Body of pancreas (tissue), 4 donors: ENCODE data around the gene RPS8. TPM values are rescaled to one million over a fixed set of nuclear protein-coding genes. Genes with fewer than 3 reads are reported as not detected.
A peak's percentile ranks its signal among the peaks of the same experiment; 100 is the strongest.

Experiments
- ATAC-seq: fragments of 150-250 bp; one replicate; pipeline ENCODE4 v1.9.1; 2016
- DNase-seq, 4 donors: peaks; one replicate each; pipeline ENCODE4 v3.0.0-alpha.2; 2019
- H3K27ac ChIP-seq, 4 donors: fragments of 200-600 bp; sonication (generic); 1 replicate in 3 of 4; 2 replicates in 1 of 4; pipeline versions ENCODE4 v1.5.1 to v1.6.1; 2016 to 2019; ENCODE audit warnings: mild to moderate bottlenecking in 1 of 4, mixed read lengths in 1 of 4, moderate library complexity in 1 of 4
- H3K27me3 ChIP-seq, 2 donors: fragments of 200-600 bp; sonication (generic); one replicate each; pipeline ENCODE4 v1.6.0; 2016; ENCODE audit warnings: mild to moderate bottlenecking in 1 of 2
- H3K36me3 ChIP-seq, 2 donors: fragments of 200-600 bp; sonication (generic); replicated peaks in 1 of 2; 2 replicates each; pipeline ENCODE4 v1.5.1; 2016; ENCODE audit warnings: low read depth in 2 of 2; ENCODE audit not compliant: insufficient read depth in 1 of 2
- H3K4me1 ChIP-seq: fragments of 200-600 bp; sonication (generic); one replicate; pipeline ENCODE4 v1.6.0; 2016
- H3K4me3 ChIP-seq, 2 donors: fragments of 200-600 bp; sonication (generic); 1 replicate in 1 of 2; 2 replicates in 1 of 2; pipeline ENCODE4 v1.5.1; 2016 to 2019
- H3K9me3 ChIP-seq, 3 donors: fragments of 200-600 bp; sonication (generic); 1 replicate in 2 of 3; 2 replicates in 1 of 3; pipeline ENCODE4 v1.5.1; 2016
- POLR2A ChIP-seq, 3 donors: fragments of 450-650 bp; IDR thresholded peaks; one replicate each; pipeline ENCODE4 v1.6.1; 2016; ENCODE audit warnings: antibody characterized with exemption in 3 of 3, mild to moderate bottlenecking in 2 of 3
- WGBS, 2 donors: methylation state at CpG; one replicate each; pipeline ENCODE4 v1.1.5; 2017; 5-methylcytosine and 5-hydroxymethylcytosine counted together
- intact Hi-C: fragments of 100-400 bp; cut with DNase I; formaldehyde crosslinking; loops from one replicate; pipeline ENCODE4 v1.15.1; 2023
- total RNA-seq, 2 donors: library from RNA; depleted of rRNA; stranded (reverse); fragments of >200 nt; gene quantifications; one replicate each; pipeline ENCODE4 v1.1.0, GENCODE V29; 2016
- TF ChIP-seq, protein P1 (sequence below), 7 experiments: fragments of 450-650 bp in 4 of 7; fragments of 200-600 bp in 3 of 7; sonication (generic) in 3 of 7; IDR thresholded peaks; one replicate each; pipeline ENCODE4 v1.5.1; 2016 to 2019; ENCODE audit warnings: antibody characterized with exemption in 7 of 7

RPS8 gene
- total RNA-seq, 2 donors from 2014 or later, result 1,064 to 1,413 TPM

DNA sequence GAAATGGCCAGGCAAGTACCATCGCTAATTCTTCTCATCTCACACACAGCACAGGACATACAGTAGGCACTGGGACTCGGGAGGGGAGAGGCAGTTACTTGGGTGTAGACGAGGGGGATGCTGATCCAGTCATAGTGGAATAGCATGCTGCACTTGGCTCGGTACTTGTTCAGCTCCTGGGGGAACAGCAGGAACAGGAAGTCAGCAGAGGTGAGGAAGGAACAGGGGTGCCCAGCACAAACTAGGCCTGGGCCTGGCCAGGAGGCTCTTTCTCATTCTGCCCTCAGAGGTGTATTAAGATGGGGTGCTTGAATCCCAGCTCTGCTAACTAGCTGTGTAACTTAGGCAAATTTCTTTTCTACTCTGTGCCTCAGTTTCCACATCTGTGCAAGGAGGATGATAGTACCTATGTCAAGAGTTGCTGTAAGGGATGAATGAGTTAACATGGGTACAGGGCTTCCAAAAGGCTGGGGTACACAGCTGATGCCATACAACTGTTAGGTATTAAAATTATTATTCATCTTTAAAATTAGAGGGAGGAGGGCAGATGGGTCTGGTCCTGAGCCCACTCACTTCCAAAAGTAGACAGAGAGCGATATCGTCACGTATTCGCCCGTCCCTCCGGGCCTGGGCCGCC, 10.3 kb downstream of the RPS8 start:
- WGBS, 2 donors, result 33 to 42% methylated on average over 11 of the region's 11 CpGs
- intact Hi-C loops, result no loop called here
- no peak for TF ChIP-seq POLR2A (IDR thresholded peaks at IDR 0.05)
- TF ChIP-seq, protein P1, sequence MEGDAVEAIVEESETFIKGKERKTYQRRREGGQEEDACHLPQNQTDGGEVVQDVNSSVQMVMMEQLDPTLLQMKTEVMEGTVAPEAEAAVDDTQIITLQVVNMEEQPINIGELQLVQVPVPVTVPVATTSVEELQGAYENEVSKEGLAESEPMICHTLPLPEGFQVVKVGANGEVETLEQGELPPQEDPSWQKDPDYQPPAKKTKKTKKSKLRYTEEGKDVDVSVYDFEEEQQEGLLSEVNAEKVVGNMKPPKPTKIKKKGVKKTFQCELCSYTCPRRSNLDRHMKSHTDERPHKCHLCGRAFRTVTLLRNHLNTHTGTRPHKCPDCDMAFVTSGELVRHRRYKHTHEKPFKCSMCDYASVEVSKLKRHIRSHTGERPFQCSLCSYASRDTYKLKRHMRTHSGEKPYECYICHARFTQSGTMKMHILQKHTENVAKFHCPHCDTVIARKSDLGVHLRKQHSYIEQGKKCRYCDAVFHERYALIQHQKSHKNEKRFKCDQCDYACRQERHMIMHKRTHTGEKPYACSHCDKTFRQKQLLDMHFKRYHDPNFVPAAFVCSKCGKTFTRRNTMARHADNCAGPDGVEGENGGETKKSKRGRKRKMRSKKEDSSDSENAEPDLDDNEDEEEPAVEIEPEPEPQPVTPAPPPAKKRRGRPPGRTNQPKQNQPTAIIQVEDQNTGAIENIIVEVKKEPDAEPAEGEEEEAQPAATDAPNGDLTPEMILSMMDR (IDR thresholded peaks at IDR 0.05), result no peak
- DNase-seq (no peak), ATAC-seq (no peak)
- Histone ChIP-seq H3K36me3 (peaks cover 0 to 3% of the 10 kb centered on the region in 2 donors), H3K4me3 (no peak overlapping the region), H3K27me3 (no peaks in the 10 kb centered on the region), H3K4me1 (peaks cover 31% of the 10 kb centered on the region), H3K9me3 (no peaks in the 10 kb centered on the region), H3K27ac (peak overlapping the region in 3 of 4 donors; percentile 64 to 75 (median 66))

DNA sequence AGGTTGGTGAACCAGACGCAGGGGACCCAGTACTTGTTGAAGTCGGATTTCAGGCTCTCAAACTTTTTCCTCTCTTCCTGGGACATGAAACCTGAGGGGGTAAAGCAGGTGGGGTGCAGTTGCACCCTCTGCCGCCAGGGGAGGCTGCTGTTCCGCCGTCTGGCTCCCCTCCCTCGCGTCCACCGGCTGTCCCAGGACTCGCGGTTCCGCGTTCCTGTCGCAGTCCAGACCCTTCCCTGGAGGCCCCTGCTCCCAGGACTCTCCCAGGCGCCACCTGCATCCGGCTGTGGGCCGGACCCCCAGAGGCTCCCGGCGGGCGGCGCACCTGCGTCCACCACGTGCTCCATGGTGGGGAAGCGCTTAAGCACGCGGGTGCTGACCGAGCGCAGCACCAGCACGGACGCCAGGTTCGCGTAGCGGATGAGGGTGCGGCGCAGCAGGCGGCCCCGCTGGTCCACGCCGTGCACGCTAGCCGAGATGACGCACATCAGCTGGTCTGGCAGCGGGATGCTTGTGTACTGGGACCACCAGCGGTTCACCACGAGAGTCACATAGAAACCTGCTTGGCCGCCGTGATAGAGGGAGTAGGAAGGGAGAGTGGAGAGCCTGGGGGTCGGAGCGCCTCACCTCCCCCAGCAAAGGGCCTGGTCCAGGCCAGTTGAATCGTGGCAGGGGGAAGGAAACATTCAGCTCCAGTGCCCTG, 10.9 kb downstream of the RPS8 start:
- Histone ChIP-seq H3K9me3 (no peaks in the 10 kb centered on the region), H3K4me1 (peaks cover 34% of the 10 kb centered on the region), H3K36me3 (peaks cover 0 to 1% of the 10 kb centered on the region in 2 donors), H3K27ac (peak overlapping the region; percentile 11 to 75 (median 65)), H3K4me3 (no peak overlapping the region), H3K27me3 (no peaks in the 10 kb centered on the region)
- WGBS, 2 donors, result 7 to 22% methylated on average over 11 to 47 of the region's 49 CpGs
- intact Hi-C loops, result no loop called here
- peak; percentile 81 to 84 (median 82) for DNase-seq
- peak; percentile 9 to 62 (median 57) for TF ChIP-seq POLR2A (IDR thresholded peaks at IDR 0.05)
- TF ChIP-seq, protein P1 (IDR thresholded peaks at IDR 0.05), result peak; percentile 96 to 99 (median 99)
- peak; percentile 88 for ATAC-seq

DNA sequence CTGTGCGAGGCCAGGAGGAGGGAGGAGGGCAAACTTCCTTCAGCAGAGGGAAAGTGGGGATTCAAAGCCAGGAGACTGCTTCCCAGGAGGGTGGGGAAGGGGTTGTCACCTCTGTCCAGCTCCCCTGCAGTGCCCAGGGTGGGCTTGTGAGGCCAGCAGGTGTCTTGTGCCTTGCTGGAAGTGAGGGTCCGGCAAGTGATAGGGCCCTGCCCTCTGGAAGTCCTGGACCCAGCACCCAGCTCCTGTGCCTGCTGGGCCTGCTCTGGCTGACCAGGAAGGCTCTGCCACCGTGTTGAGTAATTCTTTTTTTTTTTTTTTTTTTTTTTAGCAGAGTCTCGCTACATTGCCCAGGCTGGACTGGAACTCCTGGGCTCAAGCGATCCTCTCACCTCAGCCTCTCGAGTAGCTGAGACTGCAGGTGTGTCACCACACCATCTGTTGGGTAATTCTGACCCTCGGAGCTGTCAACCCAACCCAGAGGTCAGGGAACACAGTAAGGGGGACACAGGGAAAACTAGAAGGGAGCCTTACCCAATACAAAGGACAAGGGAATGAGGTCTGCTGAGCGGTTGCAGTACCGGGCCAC, 11.6 kb downstream of the RPS8 start:
- 84 to 88% methylated on average over 8 of the region's 9 CpGs for WGBS, 2 donors

DNA sequence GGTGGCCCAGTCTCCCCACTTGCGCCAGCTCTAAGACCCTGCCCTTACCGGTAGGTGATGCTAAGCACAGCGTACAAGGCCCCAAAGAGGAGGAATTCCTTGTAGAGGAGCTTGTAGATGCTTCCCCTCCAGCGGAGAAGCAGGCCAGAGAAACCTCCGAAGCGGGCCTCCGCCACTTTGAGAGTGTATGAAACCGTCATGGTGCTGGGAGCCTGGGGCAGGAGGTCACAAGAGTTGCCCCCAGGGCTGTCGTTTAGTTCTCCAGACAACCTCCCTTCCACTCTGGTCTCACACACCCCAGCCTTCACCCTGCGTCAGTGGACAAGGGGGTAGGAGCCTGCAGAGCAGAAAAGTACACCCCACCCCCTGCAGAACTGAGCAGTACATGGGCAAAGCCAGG, 12.2 kb downstream of the RPS8 start:
- no peak for DNase-seq
- intact Hi-C loops, result no loop called here
- TF ChIP-seq, protein P1 (IDR thresholded peaks at IDR 0.05), result no peak
- TF ChIP-seq POLR2A (IDR thresholded peaks at IDR 0.05), result no peak
- Histone ChIP-seq H3K27me3 (no peaks in the 10 kb centered on the region), H3K4me1 (peaks cover 38% of the 10 kb centered on the region), H3K4me3 (no peak overlapping the region), H3K36me3 (no peaks in the 10 kb centered on the region), H3K9me3 (no peaks in the 10 kb centered on the region), H3K27ac (no peak overlapping the region)
- 88 to 96% methylated on average over 10 of the region's 10 CpGs for WGBS, 2 donors
- ATAC-seq, result no peak

More for the DNA sequence above, 11.6 kb downstream of the RPS8 start:
- Histone ChIP-seq H3K4me1 (peaks cover 38% of the 10 kb centered on the region), H3K27me3 (no peaks in the 10 kb centered on the region), H3K36me3 (no peaks in the 10 kb centered on the region), H3K9me3 (no peaks in the 10 kb centered on the region), H3K27ac (peak overlapping the region; percentile 11 to 75 (median 65)), H3K4me3 (no peak overlapping the region)
- intact Hi-C loops, result no loop called here
- DNase-seq, result no peak
- TF ChIP-seq, protein P1 (IDR thresholded peaks at IDR 0.05), result no peak
- TF ChIP-seq POLR2A (IDR thresholded peaks at IDR 0.05), result no peak
- no peak for ATAC-seq
